ENCODE measurements around the gene THOP1. TPM values are rescaled to one million over a fixed set of nuclear protein-coding genes. Genes with fewer than 3 reads are reported as not detected.

THOP1 gene
- total and polyA plus RNA-seq, 7 donors: 23.2 to 97.0 (median 39.8) TPM

DNA sequence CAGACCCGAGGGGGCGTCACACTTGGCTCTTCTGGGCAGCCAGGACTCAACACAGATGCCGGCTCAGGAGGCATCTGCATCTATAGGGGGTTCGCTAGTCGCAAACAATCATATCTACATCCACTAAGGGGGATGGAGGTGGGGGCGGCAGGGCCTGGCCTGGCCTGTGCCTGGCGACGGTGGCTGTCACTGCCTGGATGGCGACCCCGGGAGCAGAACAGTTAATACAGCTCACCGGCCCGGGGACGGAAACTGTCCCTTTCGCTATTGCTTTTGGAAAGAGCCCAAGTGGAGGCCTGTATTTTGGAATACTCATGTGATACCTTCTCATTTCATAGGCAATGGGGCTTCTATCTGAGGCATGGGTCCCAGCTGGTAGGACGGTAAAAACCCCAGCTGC lies 19.9 kb upstream of the THOP1 start:
- H3K27me3 ChIP-seq: no peaks in the 10 kb centered on the region
- peaks cover 0 to 15% (median 13%) of the 10 kb centered on the region in 4 donors for H3K4me1 ChIP-seq
- H3K27ac ChIP-seq: no peak overlapping the region
- H3K9me3 ChIP-seq: no peaks in the 10 kb centered on the region
- H3K4me3 ChIP-seq: no peak overlapping the region
- peaks cover 45 to 84% (median 60%) of the 10 kb centered on the region in 4 donors for H3K36me3 ChIP-seq
- no peak for DNase-seq
- WGBS, 2 donors: 94 to 95% methylated on average over 15 of the region's 15 CpGs
- intact Hi-C loops (cut with DNase I): no loop called here
- TF ChIP-seq POLR2AphosphoS5 (IDR thresholded peaks at IDR 0.05): no peak
- no peak for TF ChIP-seq POLR2A (IDR thresholded peaks at IDR 0.05)

DNA sequence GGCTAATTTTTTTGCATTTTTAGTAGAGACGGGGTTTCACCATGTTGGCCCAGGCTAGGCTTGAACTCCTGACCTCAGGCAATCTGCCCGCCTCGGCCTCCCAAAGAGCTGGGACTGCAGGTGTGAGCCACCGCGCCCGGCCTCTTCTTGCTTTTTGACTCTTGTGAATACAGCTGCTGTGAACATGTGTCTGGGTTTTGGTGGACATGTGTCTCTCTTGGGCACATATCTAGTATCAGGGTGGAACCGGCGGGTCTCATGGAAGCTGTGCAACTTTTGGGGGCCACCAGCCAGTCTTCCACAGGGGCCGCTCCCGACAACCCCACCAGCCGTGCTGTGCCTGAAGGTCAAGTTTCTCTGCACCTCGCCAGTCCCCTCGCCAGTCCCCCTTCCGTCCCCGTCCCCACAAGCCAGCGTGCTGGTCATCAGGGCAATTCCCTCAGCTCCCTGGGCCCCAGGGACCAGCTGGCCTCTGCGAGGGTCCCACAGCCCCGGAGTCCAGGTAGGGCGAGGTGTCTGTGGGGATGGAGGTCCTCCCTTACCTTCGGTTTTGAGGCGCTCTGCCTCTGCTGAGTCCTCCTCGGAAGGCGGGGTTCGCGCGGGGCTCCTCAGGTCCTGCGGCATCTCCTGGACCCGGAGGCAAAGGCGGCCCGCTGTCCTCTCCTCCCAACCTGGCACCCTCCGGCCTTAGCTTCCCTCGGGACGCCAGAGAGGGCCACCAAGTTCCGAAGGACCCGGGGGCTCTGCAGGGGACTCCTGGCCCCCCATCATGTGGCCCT lies 18.5 kb upstream of the THOP1 start:
- DNase-seq: no peak
- Histone ChIP-seq H3K4me3 (no peak overlapping the region), H3K27ac (no peak overlapping the region), H3K36me3 (peaks cover 36 to 70% (median 53%) of the 10 kb centered on the region in 4 donors), H3K9me3 (no peaks in the 10 kb centered on the region), H3K4me1 (peaks cover 0 to 30% (median 27%) of the 10 kb centered on the region in 4 donors), H3K27me3 (no peaks in the 10 kb centered on the region)
- intact Hi-C loops (cut with DNase I): no loop called here
- WGBS, 2 donors: 95 to 96% methylated on average over 35 of the region's 35 CpGs
- TF ChIP-seq EP300 (IDR thresholded peaks at IDR 0.05): no peak
- no peak for TF ChIP-seq CTCF (IDR thresholded peaks at IDR 0.05)
- TF ChIP-seq POLR2A (IDR thresholded peaks at IDR 0.05): no peak
- no peak for TF ChIP-seq POLR2AphosphoS5 (IDR thresholded peaks at IDR 0.05)

GRCh38 chr19:2767688-2768087 lies 17.6 kb upstream of the THOP1 start:
- intact Hi-C loops (cut with DNase I): no loop called here
- Histone ChIP-seq H3K36me3 (peaks cover 30 to 61% (median 47%) of the 10 kb centered on the region in 4 donors), H3K4me3 (no peak overlapping the region), H3K27me3 (no peaks in the 10 kb centered on the region), H3K9me3 (no peaks in the 10 kb centered on the region), H3K27ac (no peak overlapping the region), H3K4me1 (peaks cover 0 to 38% (median 36%) of the 10 kb centered on the region in 4 donors)
- no peak for DNase-seq
- TF ChIP-seq POLR2AphosphoS5 (IDR thresholded peaks at IDR 0.05) (no peak), EP300 (IDR thresholded peaks at IDR 0.05) (no peak), CTCF (IDR thresholded peaks at IDR 0.05) (no peak), POLR2A (IDR thresholded peaks at IDR 0.05) (no peak)
- 96% methylated on average over 19 of the region's 19 CpGs for WGBS, 2 donors

DNA sequence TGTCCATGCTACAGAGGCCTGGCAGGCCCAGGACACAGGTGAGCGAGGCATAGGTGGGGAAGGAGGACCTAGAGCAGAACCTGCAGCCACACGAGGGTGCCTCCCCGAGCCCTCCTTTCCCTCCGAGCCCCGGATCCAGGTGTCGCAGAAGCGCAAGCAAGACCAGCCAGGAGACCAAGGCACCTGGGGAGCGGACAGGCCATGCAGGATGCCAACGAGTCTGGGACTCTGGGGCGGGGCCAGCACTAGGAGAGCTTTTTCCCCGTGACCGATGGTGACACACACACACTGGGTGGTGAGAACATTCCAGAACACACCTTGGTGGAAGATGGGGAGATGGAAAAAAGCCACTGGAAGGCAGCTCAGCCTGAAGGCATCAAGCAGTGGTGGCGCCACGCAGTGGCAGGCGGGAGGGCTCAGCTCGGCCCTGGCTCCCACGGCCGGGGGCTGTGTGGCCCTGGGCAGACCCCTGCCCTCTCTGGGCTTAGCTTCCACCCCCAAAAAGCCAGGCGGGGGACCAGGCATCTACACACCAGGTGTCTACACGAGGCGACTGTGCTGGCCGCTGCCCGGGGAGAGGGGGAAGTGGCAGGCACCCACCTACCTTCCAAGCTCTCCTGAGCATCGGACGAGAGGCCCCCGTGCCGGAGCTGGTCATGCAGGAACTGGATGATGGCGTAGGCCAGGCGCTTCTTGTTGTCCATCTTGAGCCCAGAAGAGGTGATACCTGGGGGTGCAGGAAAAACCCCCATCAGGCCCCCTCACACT lies 16.8 kb upstream of the THOP1 start:
- intact Hi-C loops (cut with DNase I): no loop called here
- WGBS, 2 donors: 94 to 95% methylated on average over 29 of the region's 29 CpGs

More for the DNA sequence above, 16.8 kb upstream of the THOP1 start:
- Histone ChIP-seq H3K36me3 (peaks cover 30 to 53% (median 39%) of the 10 kb centered on the region in 4 donors), H3K27ac (no peak overlapping the region), H3K4me3 (no peak overlapping the region), H3K4me1 (peaks cover 0 to 38% (median 36%) of the 10 kb centered on the region in 4 donors), H3K27me3 (no peaks in the 10 kb centered on the region), H3K9me3 (no peaks in the 10 kb centered on the region)
- no peak for TF ChIP-seq EP300 (IDR thresholded peaks at IDR 0.05)
- TF ChIP-seq CTCF (IDR thresholded peaks at IDR 0.05): no peak
- no peak for TF ChIP-seq POLR2AphosphoS5 (IDR thresholded peaks at IDR 0.05)
- no peak for TF ChIP-seq POLR2A (IDR thresholded peaks at IDR 0.05)
- no peak for DNase-seq
